Measurements from ENCODE around the gene DCXR.

The DCXR gene

GRCh38 chr17:82021900-82022309, 15.6 kb downstream of the DCXR start:
- peak overlapping the region; percentile 88 to 91 for H3K4me3 Mint-ChIP-seq
- peaks cover 0 to under 1% of the 10 kb centered on the region in 2 donors for H3K27me3 Mint-ChIP-seq
- H3K9me3 Mint-ChIP-seq = no peaks in the 10 kb centered on the region
- peaks cover 7 to 14% of the 10 kb centered on the region in 2 donors for H3K36me3 Mint-ChIP-seq
- peak overlapping the region; percentile 14 for H3K27ac Mint-ChIP-seq
- H3K4me1 Mint-ChIP-seq = peaks cover 23 to 33% of the 10 kb centered on the region in 2 donors
- ATAC-seq (replicated peaks) (no peak), DNase-seq (no peak)

- Mint-ChIP-seq H3K4me1 (peaks cover 23 to 33% of the 10 kb centered on the region in 2 donors), H3K27me3 (no peaks in the 10 kb centered on the region), H3K4me3 (peak overlapping the region; percentile 88 to 91), H3K27ac (no peak overlapping the region), H3K36me3 (peaks cover 7 to 9% of the 10 kb centered on the region in 2 donors), H3K9me3 (no peaks in the 10 kb centered on the region)
- DNase-seq = peak; percentile 40
- no peak for ATAC-seq (replicated peaks)
Measured at GRCh38 chr17:82021107-82021899, 16.2 kb downstream of the DCXR start.

- ATAC-seq (replicated peaks) = no peak
- Mint-ChIP-seq H3K27ac (no peak overlapping the region), H3K4me1 (peaks cover 23 to 33% of the 10 kb centered on the region in 2 donors)
Measured at GRCh38 chr17:82020572-82021106, 16.9 kb downstream of the DCXR start.

GRCh38 chr17:82019690-82020571, 17.6 kb downstream of the DCXR start:
- Mint-ChIP-seq H3K9me3 (no peaks in the 10 kb centered on the region), H3K4me1 (peaks cover 23 to 33% of the 10 kb centered on the region in 2 donors), H3K27me3 (no peaks in the 10 kb centered on the region), H3K4me3 (peak overlapping the region in 1 of 2 donors; percentile 23), H3K27ac (no peak overlapping the region), H3K36me3 (peaks cover 3 to 4% of the 10 kb centered on the region in 2 donors)
- peak; percentile 51 for DNase-seq
- no peak for ATAC-seq (replicated peaks)

More at GRCh38 chr17:82020572-82021106, 16.9 kb downstream of the DCXR start:
- H3K4me3 Mint-ChIP-seq = peak overlapping the region in 1 of 2 donors; percentile 23
- H3K27me3 Mint-ChIP-seq = no peaks in the 10 kb centered on the region
- peaks cover 5 to 7% of the 10 kb centered on the region in 2 donors for H3K36me3 Mint-ChIP-seq
- no peak for DNase-seq
- no peaks in the 10 kb centered on the region for H3K9me3 Mint-ChIP-seq

- no peak overlapping the region for H3K4me3 Mint-ChIP-seq
- no peak for DNase-seq
- H3K9me3 Mint-ChIP-seq = no peaks in the 10 kb centered on the region
- no peaks in the 10 kb centered on the region for H3K27me3 Mint-ChIP-seq
- peaks cover 3 to 4% of the 10 kb centered on the region in 2 donors for H3K36me3 Mint-ChIP-seq
- H3K4me1 Mint-ChIP-seq = peaks cover 22 to 31% of the 10 kb centered on the region in 2 donors
- no peak for ATAC-seq (replicated peaks)
- no peak overlapping the region for H3K27ac Mint-ChIP-seq
Measured at GRCh38 chr17:82018989-82019689, 18.4 kb downstream of the DCXR start.

GRCh38 chr17:82018152-82018988, 19.1 kb downstream of the DCXR start:
- DNase-seq (no peak), ATAC-seq (replicated peaks) (no peak)
- no peak overlapping the region for H3K27ac Mint-ChIP-seq
- peaks cover 3 to 4% of the 10 kb centered on the region in 2 donors for H3K36me3 Mint-ChIP-seq
- H3K27me3 Mint-ChIP-seq = no peaks in the 10 kb centered on the region
- no peaks in the 10 kb centered on the region for H3K9me3 Mint-ChIP-seq
- H3K4me3 Mint-ChIP-seq = no peak overlapping the region
- H3K4me1 Mint-ChIP-seq = peaks cover 17 to 24% of the 10 kb centered on the region in 2 donors

- ATAC-seq (replicated peaks) (no peak), DNase-seq (no peak)
- Mint-ChIP-seq H3K4me1 (peaks cover 17 to 24% of the 10 kb centered on the region in 2 donors), H3K27me3 (no peaks in the 10 kb centered on the region), H3K4me3 (no peak overlapping the region), H3K27ac (no peak overlapping the region), H3K9me3 (no peaks in the 10 kb centered on the region), H3K36me3 (peaks cover 3 to 6% of the 10 kb centered on the region in 2 donors)
Measured at GRCh38 chr17:82017612-82018151, 19.8 kb downstream of the DCXR start.

GRCh38 chr17:82016875-82017459, 20.5 kb downstream of the DCXR start:
- H3K9me3 Mint-ChIP-seq = no peaks in the 10 kb centered on the region
- H3K36me3 Mint-ChIP-seq = peaks cover 3 to 7% of the 10 kb centered on the region in 2 donors
- H3K4me3 Mint-ChIP-seq = no peak overlapping the region
- ATAC-seq (replicated peaks) (no peak), DNase-seq (no peak)
- no peaks in the 10 kb centered on the region for H3K27me3 Mint-ChIP-seq
- H3K27ac Mint-ChIP-seq = no peak overlapping the region
- peaks cover 15 to 22% of the 10 kb centered on the region in 2 donors for H3K4me1 Mint-ChIP-seq

GRCh38 chr17:82016061-82016874, 21.2 kb downstream of the DCXR start:
- ATAC-seq (replicated peaks) (no peak), DNase-seq (no peak)
- no peak overlapping the region for H3K4me3 Mint-ChIP-seq
- no peaks in the 10 kb centered on the region for H3K27me3 Mint-ChIP-seq
- peaks cover 8 to 15% of the 10 kb centered on the region in 2 donors for H3K4me1 Mint-ChIP-seq
- peaks cover 3 to 7% of the 10 kb centered on the region in 2 donors for H3K36me3 Mint-ChIP-seq
- no peaks in the 10 kb centered on the region for H3K9me3 Mint-ChIP-seq
- no peak overlapping the region for H3K27ac Mint-ChIP-seq

GRCh38 chr17:82015311-82015971, 22.1 kb downstream of the DCXR start:
- H3K27ac Mint-ChIP-seq = no peak overlapping the region

GRCh38 chr17:82014971-82015310, 22.6 kb downstream of the DCXR start:
- Mint-ChIP-seq H3K4me3 (no peak overlapping the region), H3K36me3 (peaks cover 3 to 8% of the 10 kb centered on the region in 2 donors), H3K4me1 (peaks cover 1 to 2% of the 10 kb centered on the region in 2 donors), H3K27ac (no peak overlapping the region), H3K27me3 (no peaks in the 10 kb centered on the region), H3K9me3 (no peaks in the 10 kb centered on the region)
- DNase-seq (no peak), ATAC-seq (replicated peaks) (no peak)

More at GRCh38 chr17:82015311-82015971, 22.1 kb downstream of the DCXR start:
- no peak for DNase-seq
- no peaks in the 10 kb centered on the region for H3K9me3 Mint-ChIP-seq
- peaks cover 3 to 7% of the 10 kb centered on the region in 2 donors for H3K4me1 Mint-ChIP-seq
- H3K27me3 Mint-ChIP-seq = no peaks in the 10 kb centered on the region
- H3K36me3 Mint-ChIP-seq = peaks cover 3 to 9% of the 10 kb centered on the region in 2 donors
- no peak overlapping the region for H3K4me3 Mint-ChIP-seq
- no peak for ATAC-seq (replicated peaks)

GRCh38 chr17:82014432-82014831, 23.1 kb downstream of the DCXR start:
- peaks cover 0 to 1% of the 10 kb centered on the region in 2 donors for H3K4me1 Mint-ChIP-seq
- DNase-seq (no peak), ATAC-seq (replicated peaks) (no peak)
- H3K27ac Mint-ChIP-seq = no peak overlapping the region
- no peak overlapping the region for H3K4me3 Mint-ChIP-seq
- no peaks in the 10 kb centered on the region for H3K27me3 Mint-ChIP-seq
- H3K36me3 Mint-ChIP-seq = peaks cover 6 to 10% of the 10 kb centered on the region in 2 donors
- no peaks in the 10 kb centered on the region for H3K9me3 Mint-ChIP-seq
